ENCODE results near the gene PEAR1.
A peak's percentile ranks its signal among the peaks of the same experiment; 100 is the strongest.

PEAR1 gene

DNA sequence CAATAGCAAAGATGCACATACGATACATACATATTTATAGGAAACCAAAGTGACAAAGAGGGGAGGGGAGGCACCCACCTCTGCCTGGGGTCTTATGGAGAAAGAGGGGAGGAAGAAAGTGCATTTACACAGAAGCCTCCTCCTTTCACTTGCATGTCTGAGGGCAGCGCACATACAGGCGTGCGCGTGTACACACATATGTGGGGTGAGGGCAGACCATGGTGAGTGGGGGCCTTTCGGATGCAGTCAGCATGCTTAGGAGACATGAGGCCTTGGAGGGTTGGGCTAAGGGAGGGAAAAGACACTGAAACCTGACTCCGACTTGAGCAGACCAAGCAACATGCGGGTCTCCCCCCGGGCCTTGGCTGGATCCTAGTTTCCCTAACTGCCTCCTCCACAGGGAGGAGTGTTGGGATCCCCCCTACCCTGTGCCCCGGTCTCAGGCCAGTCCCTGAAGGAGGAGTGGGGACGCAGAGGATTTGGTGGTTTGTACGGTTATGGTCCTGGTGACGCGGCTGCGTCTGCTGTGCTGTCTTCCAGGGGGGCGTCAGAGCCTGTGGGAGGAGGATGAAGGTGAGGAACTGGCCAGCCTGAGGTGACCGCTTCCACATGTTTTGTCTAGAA lies 42.1 kb downstream of the PEAR1 start:
- DNase-seq, result no peak

DNA sequence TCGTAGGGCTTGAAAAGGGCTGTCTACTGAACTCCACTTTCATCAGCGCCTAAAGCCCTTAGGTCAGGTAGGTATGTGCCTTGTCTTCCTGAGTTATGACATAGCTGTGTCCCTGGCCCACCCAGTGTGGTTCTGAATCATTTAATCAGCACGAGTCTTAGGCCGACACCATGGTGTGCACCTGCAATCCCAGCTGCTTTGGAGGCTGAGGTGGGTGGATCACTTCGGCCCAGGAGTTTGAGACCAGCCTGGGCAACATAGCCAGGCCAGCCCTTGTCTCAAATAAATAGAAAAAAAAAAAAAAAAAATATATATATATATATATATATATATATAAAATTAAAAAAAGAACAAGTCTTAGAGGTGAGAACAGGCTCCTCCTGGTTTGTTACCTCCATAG lies 42.7 kb downstream of the PEAR1 start:
- DNase-seq, result no peak

DNA sequence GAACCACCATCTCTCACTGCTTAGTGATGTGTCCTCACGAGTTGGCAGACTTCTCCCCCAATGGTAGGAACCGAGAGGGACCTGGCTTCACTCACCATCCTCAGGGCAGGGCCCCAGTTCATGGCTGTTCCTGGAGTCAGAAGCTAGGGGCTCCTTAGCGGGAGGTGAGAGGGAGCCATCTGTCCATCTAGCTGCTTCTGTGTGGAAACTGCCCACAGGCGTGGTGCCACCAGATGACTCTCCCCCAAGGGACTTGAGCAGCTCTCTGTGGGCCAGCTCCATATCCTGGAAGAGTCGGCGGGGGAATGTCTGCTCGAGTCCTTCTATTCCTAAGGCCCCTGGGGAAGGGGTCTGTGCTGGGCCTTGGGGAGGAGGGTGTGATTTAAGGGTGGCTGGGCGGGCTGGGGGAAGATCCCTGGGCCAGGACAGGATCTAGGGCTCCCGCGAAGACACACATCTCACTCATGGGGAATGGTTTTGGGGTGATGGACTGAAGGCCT lies 43.3 kb downstream of the PEAR1 start:
- no peak for DNase-seq

DNA sequence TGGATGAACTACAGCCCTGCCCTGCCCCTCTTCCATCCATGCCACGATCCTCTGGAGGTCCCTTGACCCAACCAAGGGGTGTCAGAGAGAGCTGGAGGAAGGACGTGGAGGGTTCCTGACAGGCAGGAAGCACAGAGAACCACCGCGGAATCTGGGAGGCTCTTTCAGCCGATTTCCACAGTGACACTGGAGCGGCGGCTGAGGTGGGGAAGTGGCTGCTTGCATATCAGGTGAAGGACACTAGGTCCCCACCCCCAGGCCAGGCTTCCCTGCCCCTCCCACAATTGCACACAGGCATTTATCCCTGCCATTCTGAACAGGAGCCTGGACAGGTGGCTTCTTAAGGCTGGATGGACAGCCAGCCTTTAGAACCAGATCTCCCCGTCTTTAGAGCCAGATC lies 44.4 kb downstream of the PEAR1 start:
- DNase-seq, result no peak

DNA sequence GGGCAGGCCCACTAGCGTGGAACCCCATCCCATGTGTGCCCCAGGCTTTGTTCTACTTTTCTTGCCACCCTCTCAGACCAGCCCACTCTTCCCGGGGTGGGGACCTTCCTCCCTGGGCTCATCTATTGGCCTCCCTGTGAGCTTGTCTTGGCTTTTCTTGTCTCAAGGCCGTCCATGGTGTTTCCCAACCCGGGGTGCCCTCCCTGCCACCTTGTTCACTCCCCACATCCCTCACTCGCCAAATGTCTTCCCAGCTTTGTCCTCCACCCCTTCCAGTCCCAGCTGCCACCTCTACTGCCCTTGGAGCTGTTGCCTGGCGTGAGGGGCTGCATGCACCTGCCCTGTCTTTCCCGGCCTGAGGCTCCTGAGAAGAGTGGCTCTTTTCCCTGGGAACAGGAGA lies 45.3 kb downstream of the PEAR1 start:
- DNase-seq, result no peak

DNA sequence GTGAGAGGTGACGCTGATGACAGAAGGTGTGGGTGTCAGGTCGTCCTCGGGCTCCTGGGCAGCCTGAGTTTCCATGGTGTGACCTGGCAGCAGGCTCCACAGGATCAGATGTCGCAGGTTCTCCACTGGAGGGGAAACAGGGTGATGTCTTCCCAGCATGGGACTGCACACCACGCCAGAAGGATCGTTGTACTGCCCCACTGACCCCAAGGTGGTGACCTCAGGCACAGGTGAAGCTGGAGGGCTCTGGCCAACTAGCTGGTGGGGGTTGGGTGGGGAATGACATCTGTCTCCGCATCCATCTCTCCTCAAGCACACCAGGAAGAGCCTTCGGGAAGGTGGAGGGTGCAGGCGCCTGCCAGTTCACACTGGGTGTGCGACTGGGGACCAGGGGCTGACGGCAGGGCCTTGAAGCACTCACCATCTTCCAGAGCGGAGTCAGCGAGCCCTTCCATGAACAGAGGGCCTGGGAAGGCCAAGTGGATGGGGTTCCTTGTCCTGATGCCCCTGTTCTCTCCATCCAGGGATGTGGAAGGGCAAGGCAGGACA lies 46.3 kb downstream of the PEAR1 start:
- DNase-seq, result no peak

DNA sequence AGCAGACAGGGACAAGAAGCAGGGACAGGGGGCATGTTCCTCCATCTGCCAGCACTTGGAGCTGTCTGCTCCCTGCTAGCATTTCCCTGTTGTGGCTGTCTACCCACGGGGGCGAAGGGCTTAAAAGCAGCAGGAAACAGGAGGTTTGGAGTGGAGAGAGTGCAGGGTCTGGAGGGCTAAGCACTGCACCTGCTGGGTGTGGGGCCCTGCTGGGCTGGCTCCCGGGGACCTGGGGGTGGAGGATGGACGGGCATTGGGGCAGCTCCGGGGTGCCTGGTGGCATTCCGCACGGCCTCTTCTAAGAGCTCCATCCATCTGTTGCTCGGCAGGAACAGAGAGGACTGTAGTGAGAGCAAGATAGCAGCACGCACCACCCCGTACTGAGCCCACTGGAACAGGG lies 48.2 kb downstream of the PEAR1 start:
- DNase-seq, result no peak

DNA sequence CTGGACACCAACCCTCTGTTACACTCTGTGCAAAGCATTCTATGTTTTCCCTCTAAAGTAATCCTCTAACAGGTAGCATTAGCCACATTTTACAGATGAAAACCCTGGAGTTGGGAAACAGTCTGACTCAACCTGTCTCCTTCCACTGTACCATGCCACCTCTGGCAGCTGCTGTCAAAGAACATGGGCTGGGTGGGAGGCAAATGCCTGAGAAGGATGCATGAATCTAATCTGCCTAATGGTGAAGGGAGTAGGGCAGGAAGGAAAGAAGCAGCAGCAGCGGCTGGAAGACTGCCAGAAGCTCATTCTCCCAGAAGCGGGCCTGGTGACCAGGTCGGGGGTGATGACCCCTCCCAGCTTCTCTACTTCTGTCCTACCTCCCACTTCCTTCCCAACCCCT lies 48.7 kb downstream of the PEAR1 start:
- DNase-seq, result no peak

DNA sequence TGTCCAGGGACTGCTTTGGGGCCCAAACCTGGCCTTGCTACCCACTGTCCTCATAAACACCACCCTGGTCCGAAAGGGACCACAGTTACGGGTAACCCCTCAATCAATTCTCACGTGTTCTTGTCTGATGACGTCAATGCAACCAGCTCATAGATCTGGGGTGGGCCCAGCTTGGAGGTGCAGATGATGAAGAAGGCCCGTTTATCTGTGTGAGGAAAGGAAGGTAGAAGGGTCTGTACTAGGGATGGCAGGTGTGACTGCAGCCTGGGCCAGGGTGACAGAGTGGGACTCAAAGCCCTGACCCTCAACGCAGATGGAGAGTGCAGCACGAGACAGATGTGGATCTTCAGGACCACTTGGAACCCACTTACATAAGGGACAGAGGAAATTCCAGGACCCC lies 49.1 kb downstream of the PEAR1 start:
- no peak for DNase-seq

DNA sequence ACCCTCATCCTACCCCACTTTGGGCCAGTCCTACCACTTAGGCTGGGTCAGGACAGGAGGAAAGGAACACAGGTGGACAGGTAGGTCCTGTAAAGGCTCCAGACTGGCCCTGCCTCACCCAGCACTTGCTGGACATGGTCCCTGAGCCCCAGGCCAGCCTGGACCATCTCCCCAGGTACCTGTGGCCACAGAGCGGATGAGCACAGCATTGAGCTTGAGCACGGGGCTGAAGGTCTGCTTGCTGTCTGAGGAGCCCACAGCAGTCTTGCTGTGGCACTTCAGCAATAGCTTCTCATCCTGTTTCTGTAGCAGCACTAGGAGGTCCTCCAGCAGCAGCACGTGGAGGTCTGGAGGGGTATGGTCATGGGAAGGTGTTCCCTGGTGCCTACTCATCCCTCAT lies 50.2 kb downstream of the PEAR1 start:
- DNase-seq, result no peak

DNA sequence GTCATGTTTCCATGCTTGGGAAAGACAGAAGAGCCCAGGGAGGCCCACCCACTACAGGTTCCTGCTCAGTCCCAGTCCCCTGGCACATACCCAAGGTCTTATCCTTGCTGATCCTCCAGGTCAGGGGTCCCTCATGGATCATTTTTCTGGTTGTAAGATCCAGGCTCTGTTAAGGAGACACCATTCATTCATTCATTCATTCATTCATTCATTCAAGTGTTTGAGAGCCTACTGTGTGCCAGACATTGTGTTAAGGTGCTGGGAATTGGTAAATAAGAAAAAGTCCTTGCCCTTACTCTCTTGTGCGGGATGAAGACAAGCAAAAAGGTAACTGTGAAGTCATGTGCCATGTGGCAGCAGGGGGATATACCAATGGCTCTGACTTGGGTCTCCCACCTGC lies 50.8 kb downstream of the PEAR1 start:
- DNase-seq, result no peak

DNA sequence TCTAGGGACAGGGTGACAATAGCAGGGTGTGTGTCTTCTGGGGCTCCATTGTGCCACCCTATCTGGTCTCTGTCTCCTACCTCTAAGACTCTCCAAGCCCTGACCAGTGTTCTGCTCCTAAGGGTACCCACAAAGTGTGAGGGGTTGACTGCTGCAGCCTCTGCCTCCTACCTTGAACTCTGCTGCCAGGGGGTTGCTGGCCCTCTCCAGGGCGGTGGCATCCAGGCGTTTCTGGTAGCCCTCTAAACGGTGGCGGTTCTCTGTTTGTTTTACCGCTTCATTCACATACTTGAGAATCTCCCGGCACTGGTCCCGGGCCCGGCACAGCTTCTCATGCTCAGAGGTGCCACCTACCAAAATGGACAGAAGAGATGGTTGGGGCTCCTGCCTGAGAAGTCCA lies 51.3 kb downstream of the PEAR1 start:
- DNase-seq, result no peak

DNA sequence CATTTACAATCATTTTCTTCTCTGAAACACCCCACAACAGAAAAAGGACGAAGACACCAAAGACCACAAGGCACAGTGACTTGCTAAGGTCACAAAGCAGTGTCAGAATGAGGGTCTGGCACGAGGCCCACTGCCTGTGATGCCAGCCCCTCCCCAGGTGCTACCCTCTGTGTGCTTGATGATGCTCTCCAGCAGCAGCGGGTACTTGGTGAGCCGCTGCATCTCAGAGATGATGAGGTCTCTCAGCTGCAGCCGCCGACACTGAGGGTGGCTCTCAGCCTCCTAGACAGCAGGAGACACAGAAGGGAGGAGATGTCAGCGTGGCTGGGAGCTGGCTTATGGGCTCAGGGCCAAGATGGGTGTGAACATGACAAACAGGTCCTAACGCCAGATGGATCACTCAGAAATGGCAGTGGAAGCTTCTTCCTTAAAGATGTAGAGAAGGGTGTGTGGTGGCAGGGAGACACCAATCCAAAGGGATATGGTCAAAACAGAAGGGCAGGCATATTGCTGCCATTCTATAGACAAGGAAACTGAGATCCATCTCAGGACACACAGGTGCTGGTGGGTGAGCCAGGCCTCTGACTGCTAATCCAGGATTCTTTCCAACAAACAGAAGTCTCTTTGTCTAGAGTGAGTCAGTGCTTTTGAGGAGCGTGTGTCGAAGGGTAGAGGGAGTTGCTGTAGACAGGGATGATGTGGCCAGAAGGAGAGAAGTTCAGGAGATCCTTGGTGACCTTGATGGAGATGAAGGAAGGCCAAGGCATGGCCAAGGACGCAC lies 52.6 kb downstream of the PEAR1 start:
- DNase-seq, result peak in 5 of 56 donors; percentile 7 to 34 (median 18)

DNA sequence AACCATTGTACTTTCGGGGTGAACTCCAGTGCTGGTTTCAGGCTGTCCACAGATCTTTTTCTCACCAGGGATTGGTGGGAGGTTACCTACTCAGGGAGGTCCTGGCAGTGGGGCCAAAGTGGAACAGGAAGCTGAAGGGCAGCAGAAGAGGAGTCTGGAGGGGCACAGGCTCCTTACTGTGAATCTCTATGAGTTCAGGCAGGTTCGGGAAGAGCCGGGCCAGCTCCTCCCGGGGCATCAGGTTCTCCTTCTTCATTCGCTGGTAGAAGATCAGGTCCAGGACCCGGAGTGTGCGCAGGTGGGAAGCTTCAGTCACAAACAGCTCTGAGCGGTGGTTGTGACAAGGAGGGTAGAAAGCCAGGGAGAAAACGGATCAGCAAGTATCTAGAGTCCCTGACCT lies 53.6 kb downstream of the PEAR1 start:
- DNase-seq, result no peak

DNA sequence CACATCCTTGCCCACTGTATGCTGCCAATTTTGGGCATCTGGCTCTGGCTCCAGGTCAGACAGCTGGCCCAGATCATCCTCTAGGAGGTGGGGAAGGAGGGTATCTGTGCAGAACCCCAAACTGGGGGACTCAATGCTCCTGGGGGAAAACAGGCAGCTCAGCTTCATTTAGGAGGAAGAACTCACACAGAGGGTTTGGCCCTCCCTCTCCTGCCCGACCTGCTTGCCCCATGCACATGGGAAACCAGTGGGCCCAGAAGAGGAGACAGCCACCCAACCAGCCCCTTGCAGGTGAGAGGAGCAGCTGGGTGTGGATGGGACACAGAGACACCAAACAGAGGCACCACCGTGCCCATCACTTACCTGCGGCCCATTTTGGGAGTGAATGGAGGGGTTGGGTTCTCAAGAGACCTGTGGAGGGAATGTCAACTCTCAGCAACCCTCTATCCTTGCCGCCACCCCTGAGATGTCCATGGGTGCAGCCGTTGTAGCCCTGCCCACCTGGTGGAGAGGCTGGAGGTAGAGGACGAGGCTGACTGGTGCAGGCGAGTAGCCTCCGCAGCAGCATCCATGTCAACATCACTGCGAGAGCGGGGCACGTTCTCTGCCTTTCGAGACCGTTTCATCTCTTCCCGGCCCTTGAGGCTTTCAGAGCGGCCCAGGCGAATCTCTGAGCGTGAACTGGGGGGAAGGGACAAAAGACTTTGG lies 54.5 kb downstream of the PEAR1 start:
- DNase-seq, result no peak

DNA sequence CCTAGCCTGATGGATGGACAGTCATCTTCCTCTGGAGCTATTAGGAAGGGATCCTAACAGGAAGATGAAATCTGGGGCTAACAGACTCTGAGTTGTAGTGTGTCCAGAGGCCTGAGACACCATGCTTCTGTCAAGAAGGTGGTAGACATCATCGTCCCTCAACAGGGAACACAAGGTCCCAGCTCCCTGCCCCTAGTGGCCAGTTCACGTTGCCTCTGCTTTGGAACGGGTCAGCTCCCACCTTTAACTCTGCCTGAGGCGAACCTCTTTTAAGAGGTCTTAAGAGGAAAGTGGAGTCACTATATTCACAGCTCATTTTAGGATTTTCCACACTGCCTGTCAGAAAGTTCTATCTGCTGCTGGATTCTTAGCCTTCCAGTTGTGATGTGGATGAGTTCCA lies 55.2 kb downstream of the PEAR1 start:
- DNase-seq, result no peak

DNA sequence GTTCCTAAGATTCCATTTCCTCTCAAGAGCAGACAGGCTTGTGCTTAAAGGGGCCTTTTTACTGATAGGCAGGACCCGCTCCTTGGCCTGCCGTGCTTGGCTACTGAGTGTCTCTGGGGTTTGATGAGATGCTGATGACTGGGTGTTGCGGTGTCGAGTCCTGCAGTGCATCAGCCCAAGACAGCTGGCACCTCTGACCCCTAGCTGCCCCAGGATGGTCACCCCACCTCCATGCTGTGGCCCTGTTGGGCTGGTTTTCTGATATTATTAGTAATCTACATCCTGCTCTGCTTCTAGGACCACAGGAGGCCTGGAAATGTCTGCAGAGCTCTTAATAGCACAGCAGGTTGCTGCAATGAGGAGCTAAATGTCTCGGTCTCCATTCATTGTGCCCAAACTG lies 55.6 kb downstream of the PEAR1 start:
- DNase-seq, result no peak

DNA sequence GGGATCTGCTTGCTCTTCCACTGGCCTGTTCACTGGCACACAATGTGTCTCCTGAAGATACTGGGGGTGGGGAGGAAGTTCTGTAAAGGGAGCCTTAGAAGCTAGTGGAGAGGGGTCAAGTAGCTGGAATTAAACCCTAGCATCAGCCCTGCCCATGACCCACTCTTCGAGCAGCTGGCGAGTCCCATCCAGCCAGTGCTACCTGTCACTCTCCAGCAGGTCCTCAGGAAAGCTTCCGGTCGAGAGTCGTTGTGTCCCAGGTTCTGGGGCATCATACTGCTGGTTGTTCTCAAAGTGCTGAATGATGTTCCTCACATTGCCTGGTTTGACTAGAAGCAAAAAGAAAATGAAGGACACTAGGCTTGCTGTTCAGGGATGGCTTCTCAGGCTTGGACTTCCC lies 57.9 kb downstream of the PEAR1 start:
- no peak for DNase-seq

DNA sequence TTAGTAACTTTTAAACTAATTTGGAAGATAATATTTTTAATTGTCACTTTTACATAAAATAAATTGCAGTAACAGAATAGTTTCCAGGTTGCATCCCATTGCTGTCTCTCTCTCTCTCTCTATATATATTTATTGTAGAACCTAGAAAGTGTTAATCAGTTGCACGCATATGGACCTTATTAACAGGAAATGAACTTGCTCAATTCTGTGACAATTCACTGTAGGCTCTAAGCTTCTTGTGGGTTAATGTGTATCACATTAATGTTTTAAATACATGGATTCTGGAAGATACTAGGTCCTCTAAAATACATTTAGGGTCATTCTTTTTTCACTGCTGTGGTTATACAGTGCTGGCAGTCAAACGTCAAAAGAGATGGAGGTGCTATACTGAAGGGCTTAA lies 60.1 kb downstream of the PEAR1 start:
- DNase-seq, result no peak

DNA sequence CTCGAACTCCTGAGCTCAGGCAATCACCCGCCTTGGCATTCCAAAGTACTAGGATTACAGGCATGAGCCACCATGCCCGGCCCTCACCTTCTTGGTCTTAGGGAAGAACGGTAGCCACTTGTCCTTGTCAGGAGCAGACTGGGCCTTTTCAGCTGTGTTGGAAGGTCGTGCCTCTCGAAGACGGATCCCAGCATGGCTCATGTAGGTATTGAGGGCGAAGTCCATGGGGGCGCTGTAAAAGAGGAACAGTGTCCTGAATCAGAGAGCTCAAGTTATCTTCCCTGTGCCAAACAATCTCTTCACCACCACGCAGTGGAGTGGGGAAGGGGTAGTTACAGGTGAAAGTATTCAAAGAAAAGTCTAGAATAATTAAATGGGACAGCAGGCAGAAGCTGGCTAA lies 62.8 kb downstream of the PEAR1 start:
- DNase-seq, result no peak

DNA sequence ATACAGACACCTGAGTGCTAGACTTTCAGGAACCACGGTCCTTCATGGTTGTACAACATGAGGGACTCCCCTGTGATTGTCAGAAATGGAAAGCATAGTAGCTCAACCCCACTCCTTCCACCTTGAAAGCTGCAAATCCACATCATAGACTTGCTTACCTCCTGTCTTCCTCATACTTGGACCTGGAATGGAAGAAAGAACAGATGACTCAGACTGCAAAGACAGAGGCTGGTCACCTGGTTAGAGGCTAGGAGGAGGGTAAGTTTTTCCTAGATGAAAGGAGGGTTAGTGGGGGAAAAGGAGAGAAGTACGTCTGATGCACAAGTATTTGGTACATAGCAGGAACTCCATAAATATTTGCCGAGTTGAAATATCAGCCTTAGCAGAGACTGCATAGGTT lies 64.1 kb downstream of the PEAR1 start:
- DNase-seq, result no peak

DNA sequence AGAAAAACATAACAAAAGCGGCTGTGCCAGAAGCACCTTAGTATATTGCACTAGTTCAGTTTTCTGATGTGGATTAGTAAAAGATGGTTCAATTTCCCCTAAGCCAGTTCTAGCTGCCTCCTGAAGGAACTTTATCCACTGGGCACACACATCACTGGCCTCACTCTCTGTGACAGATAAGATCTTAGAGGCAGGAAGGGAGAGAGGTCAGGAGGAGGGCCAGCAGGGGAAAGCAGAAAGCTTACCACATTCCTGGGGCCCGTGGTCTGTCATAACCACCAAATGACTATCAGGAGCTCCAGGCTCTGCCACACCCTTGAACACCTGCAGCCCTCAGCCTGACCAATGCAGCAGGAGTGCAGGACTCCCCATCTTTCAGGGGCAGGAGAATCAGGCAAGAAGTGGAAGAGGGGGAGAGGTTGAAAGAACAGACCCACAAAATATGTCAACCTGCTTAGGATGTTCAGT lies 64.8 kb downstream of the PEAR1 start:
- DNase-seq, result no peak

Measured in amygdala (tissue), 56 donors.